Upper lobe of left lung (tissue), 6 donors: ENCODE measurements around the gene DPYD. TPM values are rescaled to one million over a fixed set of nuclear protein-coding genes. Genes with fewer than 3 reads are reported as not detected.

ENCODE experiments used
- ATAC-seq, 2 donors: fragments of 200-7000 bp; cut with Tn5 transposase; one replicate each; pipeline ENCODE4 v1.9.1; 2022; ENCODE audit warnings: mild to moderate bottlenecking in 2 of 2, moderate library complexity in 2 of 2; ENCODE audit not compliant: low FRiP score in 2 of 2
- DNase-seq, 2 donors: peaks; one replicate each; pipeline ENCODE4 v3.0.0-alpha.2; 2019 to 2020
- H3K27ac ChIP-seq, 4 donors: fragments of 200-600 bp; sonication (generic); one replicate each; pipeline ENCODE4 v1.5.1; 2016 to 2019
- H3K27me3 ChIP-seq, 4 donors: fragments of 200-600 bp; sonication (generic); one replicate each; pipeline ENCODE4 v1.5.1; 2017 to 2019
- H3K36me3 ChIP-seq, 4 donors: fragments of 200-600 bp; sonication (generic); one replicate each; pipeline ENCODE4 v1.5.1; 2016 to 2019
- H3K4me1 ChIP-seq, 4 donors: fragments of 200-600 bp; sonication (generic); one replicate each; pipeline ENCODE4 v1.5.1; 2018 to 2019
- H3K4me3 ChIP-seq, 4 donors: fragments of 200-600 bp; sonication (generic); one replicate each; pipeline ENCODE4 v1.5.1; 2017 to 2019; ENCODE audit warnings: mild to moderate bottlenecking in 2 of 4, moderate library complexity in 1 of 4
- H3K9me3 ChIP-seq, 4 donors: fragments of 200-600 bp; sonication (generic); one replicate each; pipeline ENCODE4 v1.5.1; 2018 to 2019
- CTCF ChIP-seq, 6 experiments: fragments of 450-650 bp in 4 of 6; fragments of 200-600 bp in 2 of 6; sonication (generic) in 2 of 6; IDR thresholded peaks; one replicate each; pipeline ENCODE4 v1.5.1; 2016 to 2019; ENCODE audit warnings: antibody characterized with exemption in 6 of 6
- EP300 ChIP-seq, 4 donors: sonication (generic); formaldehyde crosslinking; IDR thresholded peaks; one replicate each; pipeline ENCODE4 v1.5.1; 2017; ENCODE audit warnings: antibody characterized with exemption in 4 of 4, control low read depth in 2 of 4
- POLR2A ChIP-seq, 4 donors: fragments of 450-650 bp; IDR thresholded peaks; one replicate each; pipeline ENCODE4 v1.5.1; 2016 to 2017; ENCODE audit warnings: antibody characterized with exemption in 4 of 4, mild to moderate bottlenecking in 2 of 4
- POLR2AphosphoS5 ChIP-seq, 2 donors: sonication (generic); formaldehyde crosslinking; IDR thresholded peaks; one replicate each; pipeline ENCODE4 v1.5.1; 2017; ENCODE audit warnings: antibody characterized with exemption in 2 of 2
- WGBS, 2 donors: methylation state at CpG; one replicate each; pipeline ENCODE4 v1.1.5; 2017 to 2018; 5-methylcytosine and 5-hydroxymethylcytosine counted together
- total RNA-seq, 6 donors: library from RNA; depleted of rRNA in 4 of 6; stranded (reverse); fragments of >200 nt in 4 of 6; gene quantifications; one replicate each; pipeline versions ENCODE4 v1.1.0 to v1.2.1, GENCODE V29; 2016 to 2021
- donor health status: DM: no; HTN: no; CAD: no; lungs with moderate emphysema.
- donor health status: DM: no; HTN: yes; CAD: no; lungs with severe emphysema.

The DPYD gene
- total RNA-seq, 6 donors from 2014 or later = 60.9 to 106 (median 79.7) TPM

GRCh38 chr1:97488530-97488929 is 432.3 kb downstream of the DPYD start:
- H3K27ac ChIP-seq = no peak overlapping the region

GRCh38 chr1:97482022-97482421 is 438.8 kb downstream of the DPYD start:
- Histone ChIP-seq H3K4me3 (no peak overlapping the region), H3K36me3 (no peaks in the 10 kb centered on the region), H3K4me1 (no peaks in the 10 kb centered on the region), H3K27me3 (no peaks in the 10 kb centered on the region), H3K27ac (no peak overlapping the region), H3K9me3 (no peaks in the 10 kb centered on the region)
- no peak for DNase-seq
- TF ChIP-seq POLR2A (IDR thresholded peaks at IDR 0.05) = no peak
- TF ChIP-seq POLR2AphosphoS5 (IDR thresholded peaks at IDR 0.05) = no peak
- no peak for TF ChIP-seq EP300 (IDR thresholded peaks at IDR 0.05)
- no peak for TF ChIP-seq CTCF (IDR thresholded peaks at IDR 0.05)
- ATAC-seq = no peak
- 95% methylated on average over 1 of the region's 1 CpG for WGBS, 2 donors

More at GRCh38 chr1:97488530-97488929, 432.3 kb downstream of the DPYD start:
- H3K27me3 ChIP-seq = no peaks in the 10 kb centered on the region
- WGBS, 2 donors = 81 to 91% methylated on average over 2 of the region's 2 CpGs
- H3K4me1 ChIP-seq = peaks cover 0 to 4% (median 0%) of the 10 kb centered on the region in 4 donors
- TF ChIP-seq EP300 (IDR thresholded peaks at IDR 0.05) = no peak
- no peak for TF ChIP-seq POLR2A (IDR thresholded peaks at IDR 0.05)
- no peak for TF ChIP-seq POLR2AphosphoS5 (IDR thresholded peaks at IDR 0.05)
- TF ChIP-seq CTCF (IDR thresholded peaks at IDR 0.05) = no peak
- no peaks in the 10 kb centered on the region for H3K9me3 ChIP-seq
- ATAC-seq (no peak), DNase-seq (no peak)
- no peak overlapping the region for H3K4me3 ChIP-seq
- no peaks in the 10 kb centered on the region for H3K36me3 ChIP-seq

GRCh38 chr1:97467445-97467844 is 453.4 kb downstream of the DPYD start:
- peaks cover 0 to 6% (median 0%) of the 10 kb centered on the region in 4 donors for H3K4me1 ChIP-seq
- TF ChIP-seq EP300 (IDR thresholded peaks at IDR 0.05) = no peak
- TF ChIP-seq POLR2A (IDR thresholded peaks at IDR 0.05) = no peak
- TF ChIP-seq CTCF (IDR thresholded peaks at IDR 0.05) = no peak
- no peak for TF ChIP-seq POLR2AphosphoS5 (IDR thresholded peaks at IDR 0.05)
- ATAC-seq (no peak), DNase-seq (no peak)
- H3K9me3 ChIP-seq = no peaks in the 10 kb centered on the region
- no peaks in the 10 kb centered on the region for H3K27me3 ChIP-seq
- no peak overlapping the region for H3K27ac ChIP-seq
- no peak overlapping the region for H3K4me3 ChIP-seq
- peaks cover 0 to 6% (median 2%) of the 10 kb centered on the region in 4 donors for H3K36me3 ChIP-seq
- 83 to 87% methylated on average over 2 of the region's 2 CpGs for WGBS, 2 donors

GRCh38 chr1:97464305-97464704 is 456.5 kb downstream of the DPYD start:
- DNase-seq (no peak), ATAC-seq (no peak)
- Histone ChIP-seq H3K27ac (no peak overlapping the region), H3K4me3 (no peak overlapping the region), H3K27me3 (no peaks in the 10 kb centered on the region), H3K36me3 (peaks cover 0 to 6% (median 4%) of the 10 kb centered on the region in 4 donors), H3K9me3 (no peaks in the 10 kb centered on the region), H3K4me1 (peaks cover 0 to 15% (median 0%) of the 10 kb centered on the region in 4 donors)
- no peak for TF ChIP-seq CTCF (IDR thresholded peaks at IDR 0.05)
- no peak for TF ChIP-seq EP300 (IDR thresholded peaks at IDR 0.05)
- no peak for TF ChIP-seq POLR2AphosphoS5 (IDR thresholded peaks at IDR 0.05)
- TF ChIP-seq POLR2A (IDR thresholded peaks at IDR 0.05) = no peak
- WGBS, 2 donors = 93 to 99% methylated on average over 5 of the region's 5 CpGs

DNA sequence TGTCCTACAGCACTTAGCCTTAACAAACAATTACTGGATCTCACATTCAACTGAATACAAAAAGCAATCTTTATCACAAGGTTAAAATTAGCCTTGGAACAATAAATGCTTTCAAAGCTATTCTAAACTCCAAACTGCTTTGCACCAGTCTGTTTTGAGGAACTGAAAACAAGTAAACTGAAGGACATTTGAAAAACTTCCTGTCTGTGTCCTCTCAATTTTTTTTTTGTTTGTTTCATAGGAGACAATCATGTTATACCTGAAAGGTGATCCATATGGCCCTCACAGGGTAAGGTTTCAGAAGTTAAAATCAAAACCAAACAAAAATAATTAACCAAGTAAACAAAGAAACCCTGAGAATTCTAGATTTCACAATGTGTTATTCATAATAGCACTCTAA is 459.1 kb downstream of the DPYD start:
- DNase-seq = no peak
- peaks cover 0 to 15% (median 0%) of the 10 kb centered on the region in 4 donors for H3K4me1 ChIP-seq
- H3K27me3 ChIP-seq = no peaks in the 10 kb centered on the region
- no peak for ATAC-seq
- peaks cover 0 to 6% (median 4%) of the 10 kb centered on the region in 4 donors for H3K36me3 ChIP-seq
- no peak overlapping the region for H3K4me3 ChIP-seq
- no peak overlapping the region for H3K27ac ChIP-seq
- TF ChIP-seq POLR2A (IDR thresholded peaks at IDR 0.05) (no peak), EP300 (IDR thresholded peaks at IDR 0.05) (no peak), POLR2AphosphoS5 (IDR thresholded peaks at IDR 0.05) (no peak), CTCF (IDR thresholded peaks at IDR 0.05) (no peak)
- no peaks in the 10 kb centered on the region for H3K9me3 ChIP-seq
